IMR-90 (cell line): ENCODE measurements around the gene METAP2. TPM values are rescaled to one million over a fixed set of nuclear protein-coding genes. Genes with fewer than 3 reads are reported as not detected.

Experiments used
- ATAC-seq: fragments of 200-7000 bp; cut with Tn5 transposase; 2 replicates; pipeline ENCODE4 v1.9.1; 2020; ENCODE audit warnings: low read depth, mild to moderate bottlenecking, moderate library complexity
- BruUV-seq: library from RNA; stranded (reverse); fragments of 400-500 nt; replicated peaks from 2 replicates; lab custom pipeline; 2021; lab: Mats Ljungman, UMichigan
- CTCF ChIA-PET: fragments of 300-600 bp; formaldehyde crosslinking; extraction: SDS; loops from one replicate; lab custom pipeline; 2021; ENCODE audit warnings: antibody characterized with exemption; lab: Yijun Ruan, JAX
- POLR2A ChIA-PET: fragments of 300-600 bp; sonication (Branson Sonifier 250); formaldehyde crosslinking; loops from one replicate; lab custom pipeline; 2022; ENCODE audit warnings: antibody characterized with exemption; ENCODE audit not compliant: unreplicated experiment; lab: Charles Lee
- DNase-seq: peaks from one replicate; pipeline ENCODE4 v3.0.0; 2013
- H2AFZ ChIP-seq: replicated peaks from 2 replicates; pipeline ENCODE3; 2013; ENCODE audit warnings: low read length, mild to moderate bottlenecking; ENCODE audit not compliant: poor library complexity
- H2AK5ac ChIP-seq: 2 replicates; pipeline ENCODE4 v1.6.1; 2013; ENCODE audit warnings: low read depth, low read length, inconsistent platforms
- H2AK9ac ChIP-seq: replicated peaks from 2 replicates; pipeline ENCODE3; 2013; ENCODE audit warnings: mild to moderate bottlenecking, low read depth, low read length, moderate library complexity; ENCODE audit not compliant: poor library complexity
- H2BK120ac ChIP-seq: 2 replicates; pipeline ENCODE4 v1.6.1; 2013; ENCODE audit warnings: low read depth, low read length, inconsistent platforms
- H2BK15ac ChIP-seq: 3 replicates; pipeline ENCODE4 v1.6.1; 2013; ENCODE audit warnings: low read depth, low read length, inconsistent platforms
- H2BK20ac ChIP-seq: 2 replicates; pipeline ENCODE4 v1.6.1; 2013; ENCODE audit warnings: low read depth, mild to moderate bottlenecking, inconsistent platforms, low read length, moderate library complexity
- H2BK5ac ChIP-seq: 2 replicates; pipeline ENCODE4 v1.6.1; 2013; ENCODE audit warnings: mild to moderate bottlenecking, low read depth, low read length, inconsistent platforms; ENCODE audit not compliant: poor library complexity, severe bottlenecking
- H3K14ac ChIP-seq: replicated peaks from 2 replicates; pipeline ENCODE4 v1.6.1; 2013; ENCODE audit warnings: low read depth, low read length, inconsistent platforms
- H3K18ac ChIP-seq: 2 replicates; pipeline ENCODE4 v1.6.1; 2013; ENCODE audit warnings: low read depth, low read length, control low read depth
- H3K23ac ChIP-seq: 2 replicates; pipeline ENCODE4 v1.6.1; 2013; ENCODE audit warnings: low read depth, low read length, inconsistent platforms
- H3K27ac ChIP-seq: 2 replicates; pipeline ENCODE4 v1.5.1; 2013; ENCODE audit warnings: mild to moderate bottlenecking, control low read depth, low read length; ENCODE audit not compliant: insufficient read depth
- H3K27me3 ChIP-seq: 2 replicates; pipeline ENCODE4 v1.6.1; 2013; ENCODE audit warnings: low read length; ENCODE audit not compliant: control insufficient read depth, insufficient read depth
- H3K36me3 ChIP-seq: 2 replicates; pipeline ENCODE4 v1.6.1; 2013; ENCODE audit warnings: low read length, mixed read lengths; ENCODE audit not compliant: control insufficient read depth, insufficient read depth
- H3K4ac ChIP-seq: 2 replicates; pipeline ENCODE4 v1.6.1; 2013; ENCODE audit warnings: low read depth, low read length, inconsistent platforms
- H3K4me1 ChIP-seq: 2 replicates; pipeline ENCODE4 v1.6.1; 2013; ENCODE audit warnings: low read length, mixed read lengths; ENCODE audit not compliant: control insufficient read depth, insufficient read depth
- H3K4me2 ChIP-seq: 2 replicates; pipeline ENCODE4 v1.6.1; 2013; ENCODE audit warnings: low read depth, mild to moderate bottlenecking, control low read depth, low read length, moderate library complexity
- H3K4me3 ChIP-seq: 2 replicates; pipeline ENCODE4 v1.5.1; 2013; ENCODE audit warnings: low read depth, mild to moderate bottlenecking, control low read depth, low read length, moderate library complexity; ENCODE audit not compliant: insufficient read depth
- H3K56ac ChIP-seq: 2 replicates; pipeline ENCODE4 v1.6.1; 2013; ENCODE audit warnings: low read length, inconsistent platforms; ENCODE audit not compliant: insufficient read depth; ENCODE audit errors: extremely low read depth
- H3K79me1 ChIP-seq, 2 experiments: 2 replicates each; pipeline ENCODE4 v1.6.1; 2013; ENCODE audit warnings: low read length in 2 of 2, inconsistent platforms in 1 of 2, low read depth in 1 of 2
- H3K9ac ChIP-seq: 2 replicates; pipeline ENCODE4 v1.6.1; 2013; ENCODE audit warnings: low read depth, low read length, control low read depth
- H3K9me1 ChIP-seq: 2 replicates; pipeline ENCODE4 v1.6.1; 2013; ENCODE audit warnings: low read length, inconsistent platforms; ENCODE audit not compliant: insufficient read depth
- H3K9me3 ChIP-seq: 2 replicates; pipeline ENCODE4 v1.6.1; 2013; ENCODE audit warnings: low read length; ENCODE audit not compliant: control insufficient read depth, insufficient read depth
- H4K20me1 ChIP-seq: 2 replicates; pipeline ENCODE4 v1.6.1; 2013; ENCODE audit warnings: low read length, inconsistent platforms; ENCODE audit not compliant: insufficient read depth
- H4K5ac ChIP-seq: 2 replicates; pipeline ENCODE4 v1.6.1; 2013; ENCODE audit warnings: mild to moderate bottlenecking, low read depth, low read length, control low read depth
- H4K8ac ChIP-seq, 2 experiments: 2 replicates each; pipeline ENCODE4 v1.6.1; 2013; ENCODE audit warnings: low read depth in 2 of 2, low read length in 2 of 2, control low read depth in 1 of 2, inconsistent platforms in 1 of 2
- H4K91ac ChIP-seq: 2 replicates; pipeline ENCODE4 v1.6.1; 2013; ENCODE audit warnings: low read depth, low read length, inconsistent platforms; ENCODE audit not compliant: insufficient read depth
- BHLHE40 ChIP-seq: fragments of 150-350 bp; IDR thresholded peaks from 2 replicates; pipeline ENCODE4 v1.6.1; 2016; ENCODE audit warnings: mild to moderate bottlenecking, low read depth, low read length
- CEBPB ChIP-seq: IDR thresholded peaks from 2 replicates; pipeline ENCODE4 v1.6.1; 2012; ENCODE audit warnings: low read depth, low read length, improper control_type of control experiment
- CHD1 ChIP-seq: IDR thresholded peaks from 2 replicates; pipeline ENCODE4 v1.6.1; 2012; ENCODE audit warnings: low read depth, low read length, improper control_type of control experiment
- CTCF ChIP-seq: conservative IDR thresholded peaks from 2 replicates; pipeline ENCODE4 v1.5.1; 2012; ENCODE audit warnings: mild to moderate bottlenecking, low read depth, low read length, improper control_type of control experiment
- ELK1 ChIP-seq: fragments of 150-350 bp; IDR thresholded peaks from 2 replicates; pipeline ENCODE4 v1.6.1; 2016; ENCODE audit warnings: low read depth, mild to moderate bottlenecking, low read length, moderate library complexity, borderline replicate concordance
- FOS ChIP-seq: fragments of 150-350 bp; IDR thresholded peaks from 2 replicates; pipeline ENCODE4 v1.6.1; 2016; ENCODE audit warnings: low read depth, low read length
- MAFK ChIP-seq: IDR thresholded peaks from 2 replicates; pipeline ENCODE4 v1.6.1; 2012; ENCODE audit warnings: low read depth, low read length, improper control_type of control experiment
- MAZ ChIP-seq: IDR thresholded peaks from 2 replicates; pipeline ENCODE4 v1.6.1; 2012; ENCODE audit warnings: low read depth, mild to moderate bottlenecking, low read length, improper control_type of control experiment, moderate library complexity, borderline replicate concordance
- MXI1 ChIP-seq: IDR thresholded peaks from 2 replicates; pipeline ENCODE4 v1.6.1; 2012; ENCODE audit warnings: low read depth, mild to moderate bottlenecking, low read length, moderate library complexity, borderline replicate concordance
- NFE2L2 ChIP-seq: fragments of 150-350 bp; IDR thresholded peaks from 2 replicates; pipeline ENCODE4 v1.6.1; 2016; ENCODE audit warnings: low read depth, mild to moderate bottlenecking, low read length
- POLR2A ChIP-seq: IDR thresholded peaks from 2 replicates; pipeline ENCODE4 v1.6.1; 2012; ENCODE audit warnings: mild to moderate bottlenecking, low read depth, low read length
- RAD21 ChIP-seq: IDR thresholded peaks from 2 replicates; pipeline ENCODE4 v1.6.1; 2012; ENCODE audit warnings: low read length, improper control_type of control experiment
- RCOR1 ChIP-seq: IDR thresholded peaks from 2 replicates; pipeline ENCODE4 v1.6.1; 2012; ENCODE audit warnings: mild to moderate bottlenecking, low read length, improper control_type of control experiment; ENCODE audit not compliant: insufficient replicate concordance
- RFX5 ChIP-seq: IDR thresholded peaks from 2 replicates; pipeline ENCODE4 v1.8.0; 2012; ENCODE audit warnings: low read depth, mild to moderate bottlenecking, low read length, moderate library complexity
- SMC3 ChIP-seq: fragments of 150-350 bp; IDR thresholded peaks from 2 replicates; pipeline ENCODE4 v1.6.1; 2016; ENCODE audit warnings: low read depth, mild to moderate bottlenecking, antibody characterized with exemption, low read length, moderate library complexity
- USF2 ChIP-seq: fragments of 150-350 bp; IDR thresholded peaks from 2 replicates; pipeline ENCODE4 v1.6.1; 2017; ENCODE audit warnings: mild to moderate bottlenecking, antibody characterized with exemption, low read length, low read depth
- WGBS, 2 experiments: methylation state at CpG; one replicate each; pipeline versions ENCODE4 v1.1.5 to v1.1.7; 2013; ENCODE audit warnings: missing lambda C conversion rate in 2 of 2; ENCODE audit not compliant: insufficient read length in 1 of 2; ENCODE audit errors: extremely low coverage in 2 of 2; 5-methylcytosine and 5-hydroxymethylcytosine counted together
- dilution Hi-C: fragments of 300-500 bp; cut with HindIII; formaldehyde crosslinking; loops from one replicate; pipeline ENCODE4 v1.14.3; 2018; ENCODE audit warnings: low sequenced_read_pairs; ENCODE audit not compliant: unreplicated experiment
- in situ Hi-C: fragments of 300-500 bp; cut with MboI; formaldehyde crosslinking; loops from 3 replicates; pipeline ENCODE4 v1.14.3; 2019; ENCODE audit warnings: low sequenced_read_pairs, inconsistent platforms, mixed read lengths
- intact Hi-C: fragments of 100-400 bp; cut with micrococcal nuclease; formaldehyde crosslinking; loops from 2 replicates; pipeline ENCODE4 v1.10.0; 2022
- polyA plus RNA-seq, 3 experiments: library from polyadenylated mRNA; depleted of rRNA; stranded (reverse); fragments of >200 nt; gene quantifications; 2 replicates each; pipeline ENCODE4 v1.2.3, GENCODE V29; 2012; ENCODE audit warnings: low replicate concordance in 1 of 3
- total RNA-seq: library from RNA; depleted of rRNA; stranded (reverse); fragments of >200 nt; gene quantifications from 2 replicates; pipeline ENCODE4 v1.2.3, GENCODE V29; 2012

METAP2 gene
- total and polyA plus RNA-seq, 2 of the 4 experiments (the other 2 are of a cell fraction) = 62.5 to 72.9 TPM

DNA sequence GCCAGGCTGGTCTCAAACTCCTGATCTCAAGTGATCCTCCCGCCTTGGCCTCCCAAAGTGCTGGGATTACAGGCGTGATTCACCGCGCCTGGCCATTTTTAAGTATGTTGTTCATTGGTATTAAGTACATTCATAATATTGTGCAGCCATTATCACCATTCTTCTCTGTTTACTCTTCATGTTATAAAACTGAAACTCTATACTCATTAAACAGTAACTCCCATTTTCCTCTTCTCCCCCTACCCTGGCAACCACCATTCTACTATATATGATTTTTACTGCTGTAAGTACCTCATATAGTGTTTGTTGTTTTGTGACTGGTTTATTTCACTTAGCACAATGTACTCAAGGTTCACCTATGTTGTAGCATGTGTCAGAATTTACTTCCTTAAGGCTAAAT is 23.1 kb downstream of the METAP2 start:
- no peaks in the 10 kb centered on the region for H3K4me1 ChIP-seq
- TF ChIP-seq MAFK = no peak
- no peak for TF ChIP-seq USF2
- no peak for TF ChIP-seq RFX5
- no peak for TF ChIP-seq MAZ
- TF ChIP-seq RAD21 = no peak
- no peak for TF ChIP-seq CHD1
- TF ChIP-seq MXI1 = no peak
- no peak for TF ChIP-seq BHLHE40
- TF ChIP-seq FOS = no peak
- TF ChIP-seq SMC3 = no peak
- no peak for TF ChIP-seq CTCF
- TF ChIP-seq ELK1 = no peak
- TF ChIP-seq NFE2L2 = no peak
- no peak for TF ChIP-seq CEBPB
- no peak for TF ChIP-seq POLR2A
- TF ChIP-seq RCOR1 = no peak
- dilution Hi-C loops (no loop called here), intact Hi-C loops (no loop called here), in situ Hi-C loops (no loop called here)
- ChIA-PET CTCF (no interaction called here), POLR2A (no interaction called here)
- H3K4me3 ChIP-seq = no peak overlapping the region
- H3K4me2 ChIP-seq = no peak overlapping the region
- no peaks in the 10 kb centered on the region for H3K27me3 ChIP-seq
- peaks cover 37% of the 10 kb centered on the region for H3K36me3 ChIP-seq
- H2AFZ ChIP-seq = no peak overlapping the region
- no peak overlapping the region for H3K4ac ChIP-seq
- no peak overlapping the region for H2AK5ac ChIP-seq
- WGBS, 2 experiments = no CpG with 5 or more reads among the region's 4 CpGs
- peaks cover 6% of the 10 kb centered on the region; the same call in 1 of the 2 replicates for H3K9me3 ChIP-seq
- no peak overlapping the region for H3K9ac ChIP-seq
- peaks cover 22 to 27% of the 10 kb centered on the region in 2 experiments for H3K79me1 ChIP-seq
- no peak overlapping the region for H4K91ac ChIP-seq
- no peak overlapping the region for H4K8ac ChIP-seq
- H2AK9ac ChIP-seq = no peak overlapping the region
- DNase-seq (no peak), ATAC-seq (no peak)
- no TSS peak for BruUV-seq
- H3K18ac ChIP-seq = no peak overlapping the region
- H2BK20ac ChIP-seq = no peak overlapping the region
- H2BK5ac ChIP-seq = no peak overlapping the region
- no peak overlapping the region for H4K5ac ChIP-seq
- H2BK120ac ChIP-seq = no peak overlapping the region
- H2BK15ac ChIP-seq = no peak overlapping the region
- H4K20me1 ChIP-seq = peaks cover 4% of the 10 kb centered on the region; the same call in 1 of the 2 replicates
- H3K9me1 ChIP-seq = no peaks in the 10 kb centered on the region
- no peak overlapping the region for H3K56ac ChIP-seq
- H3K23ac ChIP-seq = no peak overlapping the region
- no peak overlapping the region for H3K14ac ChIP-seq
- no peak overlapping the region for H3K27ac ChIP-seq
